Suprapubic skin (tissue), 4 donors: ENCODE data around the gene RPS27.

Experiments used
- EP300 ChIP-seq: sonication (generic); formaldehyde crosslinking; IDR thresholded peaks from one replicate; pipeline ENCODE4 v1.6.1; 2017; ENCODE audit warnings: antibody characterized with exemption
- POLR2A ChIP-seq, 2 donors: fragments of 450-650 bp; IDR thresholded peaks; one replicate each; pipeline ENCODE4 v1.6.1; 2017; ENCODE audit warnings: antibody characterized with exemption in 2 of 2, mild to moderate bottlenecking in 2 of 2, moderate library complexity in 2 of 2
- POLR2AphosphoS5 ChIP-seq, 3 donors: sonication (generic); formaldehyde crosslinking; IDR thresholded peaks; one replicate each; pipeline ENCODE4 v1.6.1; 2017; ENCODE audit warnings: antibody characterized with exemption in 3 of 3
- TF ChIP-seq, protein P1 (sequence below), 2 donors: fragments of 200-600 bp in 1 of 2; fragments of 450-650 bp in 1 of 2; sonication (generic) in 1 of 2; IDR thresholded peaks; one replicate each; pipeline ENCODE4 v1.5.1; 2016 to 2019; ENCODE audit warnings: antibody characterized with exemption in 2 of 2, mild to moderate bottlenecking in 1 of 2, moderate library complexity in 1 of 2

DNA sequence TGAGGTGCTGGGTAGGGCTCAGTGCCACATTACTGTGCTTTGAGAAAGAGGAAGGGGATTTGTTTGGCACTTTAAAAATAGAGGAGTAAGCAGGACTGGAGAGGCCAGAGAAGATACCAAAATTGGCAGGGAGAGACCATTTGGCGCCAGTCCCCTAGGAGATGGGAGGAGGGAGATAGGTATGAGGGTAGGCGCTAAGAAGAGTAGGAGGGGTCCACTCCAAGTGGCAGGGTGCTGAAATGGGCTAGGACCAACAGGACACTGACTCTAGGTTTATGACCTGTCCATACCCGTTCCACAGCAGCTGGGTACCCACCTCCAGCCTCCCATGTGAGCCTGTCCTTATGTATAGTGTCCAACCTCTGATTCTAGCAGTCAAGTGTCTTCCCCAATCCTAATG, 31.1 kb upstream of the RPS27 start:
- TF ChIP-seq, protein P1, sequence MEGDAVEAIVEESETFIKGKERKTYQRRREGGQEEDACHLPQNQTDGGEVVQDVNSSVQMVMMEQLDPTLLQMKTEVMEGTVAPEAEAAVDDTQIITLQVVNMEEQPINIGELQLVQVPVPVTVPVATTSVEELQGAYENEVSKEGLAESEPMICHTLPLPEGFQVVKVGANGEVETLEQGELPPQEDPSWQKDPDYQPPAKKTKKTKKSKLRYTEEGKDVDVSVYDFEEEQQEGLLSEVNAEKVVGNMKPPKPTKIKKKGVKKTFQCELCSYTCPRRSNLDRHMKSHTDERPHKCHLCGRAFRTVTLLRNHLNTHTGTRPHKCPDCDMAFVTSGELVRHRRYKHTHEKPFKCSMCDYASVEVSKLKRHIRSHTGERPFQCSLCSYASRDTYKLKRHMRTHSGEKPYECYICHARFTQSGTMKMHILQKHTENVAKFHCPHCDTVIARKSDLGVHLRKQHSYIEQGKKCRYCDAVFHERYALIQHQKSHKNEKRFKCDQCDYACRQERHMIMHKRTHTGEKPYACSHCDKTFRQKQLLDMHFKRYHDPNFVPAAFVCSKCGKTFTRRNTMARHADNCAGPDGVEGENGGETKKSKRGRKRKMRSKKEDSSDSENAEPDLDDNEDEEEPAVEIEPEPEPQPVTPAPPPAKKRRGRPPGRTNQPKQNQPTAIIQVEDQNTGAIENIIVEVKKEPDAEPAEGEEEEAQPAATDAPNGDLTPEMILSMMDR (IDR thresholded peaks at IDR 0.05): no peak
- TF ChIP-seq POLR2A (IDR thresholded peaks at IDR 0.05) (no peak), EP300 (no peak), POLR2AphosphoS5 (IDR thresholded peaks at IDR 0.05) (no peak)
